Keratinocyte (primary cell): ENCODE results near the gene C20orf204. TPM values are rescaled to one million over a fixed set of nuclear protein-coding genes. Genes with fewer than 3 reads are reported as not detected.

Source experiments
- DNase-seq: peaks from one replicate; pipeline ENCODE4 v3.0.0-alpha.2; 2011; ENCODE audit warnings: low read depth, missing footprints, low spot score
- FAIRE-seq: peaks from 2 replicates; lab custom pipeline; 2011; peaks lifted over from hg19 to GRCh38; lab: Jason Lieb, UNC
- H2AFZ ChIP-seq: 2 replicates; pipeline ENCODE4 v1.6.0; 2012; ENCODE audit warnings: low read length, control low read depth, inconsistent platforms; ENCODE audit not compliant: control insufficient read depth
- H3K27ac ChIP-seq: 2 replicates; pipeline ENCODE4 v1.5.1; 2011; ENCODE audit warnings: low read length; ENCODE audit not compliant: control insufficient read depth, insufficient read depth
- H3K27me3 ChIP-seq: 3 replicates; pipeline ENCODE4 v1.6.0; 2011; ENCODE audit warnings: low read length; ENCODE audit not compliant: control insufficient read depth, insufficient read depth; ENCODE audit errors: extremely low read depth
- H3K36me3 ChIP-seq, 2 experiments: 2 replicates in 1 of 2; 3 replicates in 1 of 2; pipeline ENCODE4 v1.5.1; 2011; ENCODE audit warnings: low read length in 2 of 2, mild to moderate bottlenecking in 1 of 2; ENCODE audit not compliant: control insufficient read depth in 2 of 2, insufficient read depth in 2 of 2; ENCODE audit errors: extremely low read depth in 1 of 2
- H3K4me1 ChIP-seq: 3 replicates; pipeline ENCODE4 v1.5.1; 2011; ENCODE audit warnings: low read length; ENCODE audit not compliant: control insufficient read depth, insufficient read depth; ENCODE audit errors: extremely low read depth
- H3K4me2 ChIP-seq: 3 replicates; pipeline ENCODE4 v1.6.0; 2011; ENCODE audit warnings: low read depth, low read length; ENCODE audit not compliant: control insufficient read depth, insufficient read depth; ENCODE audit errors: extremely low read depth
- H3K4me3 ChIP-seq, 3 experiments: fragments of 200-600 bp in 1 of 3; sonication (generic) in 1 of 3; 2 replicates in 2 of 3; 3 replicates in 1 of 3; pipeline ENCODE4 v1.5.1; 2011 to 2016; ENCODE audit warnings: low read length in 3 of 3, mild to moderate bottlenecking in 3 of 3, control low read depth in 2 of 3, inconsistent platforms in 1 of 3, low read depth in 1 of 3, mixed read lengths in 1 of 3, mixed run types in 1 of 3, moderate library complexity in 1 of 3; ENCODE audit not compliant: control insufficient read depth in 2 of 3, insufficient read depth in 2 of 3; ENCODE audit errors: extremely low read depth in 1 of 3
- H3K79me2 ChIP-seq: 2 replicates; pipeline ENCODE4 v1.6.0; 2012; ENCODE audit warnings: low read length; ENCODE audit not compliant: control insufficient read depth, insufficient read depth
- H3K9ac ChIP-seq: 3 replicates; pipeline ENCODE4 v1.6.0; 2011; ENCODE audit warnings: low read length; ENCODE audit not compliant: control insufficient read depth, insufficient read depth; ENCODE audit errors: extremely low read depth
- H3K9me1 ChIP-seq: 3 replicates; pipeline ENCODE4 v1.6.0; 2011; ENCODE audit warnings: low read length; ENCODE audit not compliant: control insufficient read depth, insufficient read depth; ENCODE audit errors: extremely low read depth
- H3K9me3 ChIP-seq: 2 replicates; pipeline ENCODE4 v1.5.1; 2012; ENCODE audit warnings: low read depth, low read length; ENCODE audit not compliant: control insufficient read depth
- H4K20me1 ChIP-seq: 3 replicates; pipeline ENCODE4 v1.6.0; 2011; ENCODE audit warnings: low read length; ENCODE audit not compliant: control insufficient read depth, insufficient read depth; ENCODE audit errors: extremely low read depth
- CTCF ChIP-seq, 3 experiments: IDR thresholded peaks in 1 of 3; conservative IDR thresholded peaks in 1 of 3; optimal IDR thresholded peaks in 1 of 3; 2 replicates in 2 of 3; 3 replicates in 1 of 3; pipeline versions ENCODE3 to v1.5.1; 2011; ENCODE audit warnings: low read length in 3 of 3, mild to moderate bottlenecking in 3 of 3, moderate library complexity in 2 of 3, control low read depth in 1 of 3, inconsistent platforms in 1 of 3; ENCODE audit not compliant: insufficient read depth in 2 of 3; ENCODE audit errors: extremely low read depth in 1 of 3
- EZH2 ChIP-seq: IDR thresholded peaks from one replicate; pipeline ENCODE4 v1.6.1; 2012; ENCODE audit warnings: inconsistent platforms, mild to moderate bottlenecking, low read length, moderate library complexity
- dilution Hi-C: fragments of 300-500 bp; cut with MboI; formaldehyde crosslinking; loops from one replicate; pipeline ENCODE4 v1.7.0; 2020; ENCODE audit warnings: low sequenced_read_pairs; ENCODE audit not compliant: extremely low pct_ligation_motif_present
- polyA plus RNA-seq, 5 experiments: library from polyadenylated mRNA; depleted of rRNA in 3 of 5; stranded (reverse) in 3 of 5; stranded (forward) in 1 of 5; unstranded in 1 of 5; fragments of >200 nt; gene quantifications; 1 replicate in 1 of 5; 2 replicates in 3 of 5; 3 replicates in 1 of 5; pipeline versions ENCODE4 v1.2.1 to v1.2.3, GENCODE V29; 2011 to 2012; ENCODE audit warnings: missing spikeins in 2 of 5, low read depth in 1 of 5, low replicate concordance in 1 of 5

C20orf204 gene
- polyA plus RNA-seq, 1 donor (not counting 4 experiments of a cell fraction or from before 2014, with no cell fraction given) = 0.08 TPM

- Histone ChIP-seq H3K4me1 (peaks cover 2% of the 10 kb centered on the region), H3K9ac (no peak overlapping the region), H3K27ac (no peak overlapping the region), H3K9me3 (no peaks in the 10 kb centered on the region), H3K27me3 (no peaks in the 10 kb centered on the region), H3K4me3 (no peak overlapping the region), H2AFZ (no peak overlapping the region), H3K36me3 (peaks cover 0 to 10% of the 10 kb centered on the region in 2 experiments), H3K9me1 (no peaks in the 10 kb centered on the region), H3K79me2 (no peaks in the 10 kb centered on the region), H4K20me1 (no peaks in the 10 kb centered on the region), H3K4me2 (no peak overlapping the region)
- FAIRE-seq = no peak
- dilution Hi-C loops = no loop called here
- DNase-seq = no peak
- no peak for TF ChIP-seq CTCF (optimal IDR thresholded peaks at IDR 0.05 in 1 of 3, IDR thresholded peaks at IDR 0.05 in 1 of 3, conservative IDR thresholded peaks at IDR 0.05 in 1 of 3; ENCODE audit: extremely low read depth in 1 of 3, insufficient read depth in 2 of 3, low read length in 3 of 3)
- no peak for TF ChIP-seq EZH2
Observed at GRCh38 chr20:64071341-64072332, 35.7 kb downstream of the C20orf204 start.

- Histone ChIP-seq H3K4me2 (no peak overlapping the region), H3K9me3 (no peaks in the 10 kb centered on the region), H3K79me2 (no peaks in the 10 kb centered on the region), H3K4me3 (no peak overlapping the region), H2AFZ (no peak overlapping the region), H3K9ac (no peak overlapping the region), H3K36me3 (peaks cover 0 to 10% of the 10 kb centered on the region in 2 experiments), H3K9me1 (no peaks in the 10 kb centered on the region), H3K4me1 (no peaks in the 10 kb centered on the region), H3K27me3 (no peaks in the 10 kb centered on the region), H4K20me1 (no peaks in the 10 kb centered on the region), H3K27ac (no peak overlapping the region)
- no peak for FAIRE-seq
- no peak for DNase-seq
- TF ChIP-seq EZH2 (no peak), CTCF (optimal IDR thresholded peaks at IDR 0.05 in 1 of 3, IDR thresholded peaks at IDR 0.05 in 1 of 3, conservative IDR thresholded peaks at IDR 0.05 in 1 of 3; ENCODE audit: extremely low read depth in 1 of 3, insufficient read depth in 2 of 3, low read length in 3 of 3) (no peak)
- dilution Hi-C loops = no loop called here
Observed at GRCh38 chr20:64072498-64073063, 36.6 kb downstream of the C20orf204 start.
